ENCODE data around the gene ANXA2.

Gene ANXA2

GRCh38 chr15:60353245-60353920 is 44.4 kb downstream of the ANXA2 start:
- Histone ChIP-seq H4K20me1 (peaks cover 0 to 97% (median 51%) of the 10 kb centered on the region in 11 experiments; a peak in 16 of 22 replicates), H3K4me3 (no peak overlapping the region), H3K27me3 (no peaks in the 10 kb centered on the region), H3K9me3 (replicated peaks in 1 of 11) (peaks cover 0 to 4% (median 0%) of the 10 kb centered on the region in 11 experiments; a peak in 1 of 22 replicates), H3K27ac (no peak overlapping the region), H3K4me2 (no peak overlapping the region), H3K4me1 (peaks cover 0 to 26% (median 18%) of the 10 kb centered on the region in 10 experiments; a peak in 17 of 20 replicates), H3K9ac (no peak overlapping the region), H3K36me3 (peaks cover 46 to 96% (median 94%) of the 10 kb centered on the region in 11 experiments)
- TF ChIP-seq Cebpa-rat (IDR thresholded peaks at IDR 0.05): no peak

DNA sequence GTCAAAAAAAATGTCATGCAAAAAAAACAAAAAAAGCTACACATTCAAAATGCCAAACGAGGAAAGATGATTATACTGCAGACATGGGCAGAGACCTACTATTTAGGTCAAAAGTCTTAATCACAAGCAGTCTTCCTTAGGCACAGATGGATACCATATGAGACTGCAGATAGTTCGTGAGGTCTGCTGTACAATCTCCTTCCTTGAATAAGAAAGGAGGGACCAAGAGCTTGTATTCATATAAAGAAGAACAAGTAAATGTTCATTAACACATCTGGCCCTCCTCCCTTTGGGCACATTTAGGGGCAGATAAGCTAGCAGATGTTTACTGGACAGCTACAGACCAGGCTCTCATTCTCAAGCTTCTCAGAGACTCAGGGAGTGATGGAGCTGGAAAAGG is 45.3 kb downstream of the ANXA2 start:
- H3K36me3 ChIP-seq: peaks cover 54 to 96% (median 94%) of the 10 kb centered on the region in 11 experiments
- peaks cover 0 to 97% (median 53%) of the 10 kb centered on the region in 11 experiments; a peak in 16 of 22 replicates for H4K20me1 ChIP-seq
- H3K4me2 ChIP-seq: no peak overlapping the region
- no peak overlapping the region for H3K9ac ChIP-seq
- TF ChIP-seq Cebpa-rat (IDR thresholded peaks at IDR 0.05): no peak
- H3K27me3 ChIP-seq: no peaks in the 10 kb centered on the region
- peaks cover 0 to 4% (median 0%) of the 10 kb centered on the region in 11 experiments; a peak in 1 of 22 replicates for H3K9me3 ChIP-seq (replicated peaks in 1 of 11)
- H3K27ac ChIP-seq: no peak overlapping the region
- peaks cover 0 to 26% (median 18%) of the 10 kb centered on the region in 10 experiments; a peak in 17 of 20 replicates for H3K4me1 ChIP-seq
- H3K4me3 ChIP-seq: no peak overlapping the region

DNA sequence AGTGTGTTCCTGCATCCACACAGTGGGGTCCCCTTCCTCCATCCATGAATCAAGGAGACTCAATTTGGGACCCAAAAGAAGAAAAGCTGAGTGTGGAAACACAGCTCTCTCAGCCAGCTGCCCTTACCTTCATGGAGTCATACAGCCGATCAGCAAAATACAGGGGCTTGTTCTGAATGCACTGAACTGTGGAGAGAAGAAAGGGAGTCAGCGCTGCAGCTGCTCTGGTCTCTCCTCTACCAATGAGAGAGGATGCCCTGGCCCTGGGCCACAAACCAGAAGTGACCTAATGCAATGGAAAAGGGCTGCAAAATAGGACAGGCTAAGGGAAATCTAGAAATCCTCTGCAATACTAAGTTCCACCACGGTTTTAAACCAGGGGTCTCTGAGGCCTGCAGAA is 46.7 kb downstream of the ANXA2 start:
- Histone ChIP-seq H3K27me3 (no peaks in the 10 kb centered on the region), H3K36me3 (peaks cover 69 to 96% (median 94%) of the 10 kb centered on the region in 11 experiments), H3K9ac (peak overlapping the region in 2 of 11 experiments; percentile 12 to 53; a peak in 3 of 22 replicates), H4K20me1 (peaks cover 0 to 97% (median 42%) of the 10 kb centered on the region in 11 experiments; a peak in 15 of 22 replicates), H3K4me1 (peaks cover 0 to 26% (median 18%) of the 10 kb centered on the region in 10 experiments; a peak in 17 of 20 replicates), H3K9me3 (replicated peaks in 1 of 11) (peaks cover 0 to 4% (median 0%) of the 10 kb centered on the region in 11 experiments; a peak in 1 of 22 replicates), H3K27ac (peak overlapping the region in 4 of 11 experiments; percentile 23 to 59 (median 40); a peak in 6 of 22 replicates), H3K4me2 (peak overlapping the region in 7 of 11 experiments; percentile 4 to 51 (median 43); a peak in 14 of 22 replicates), H3K4me3 (no peak overlapping the region)
- TF ChIP-seq Cebpa-rat (IDR thresholded peaks at IDR 0.05): peak in 1 of 11 experiments; percentile 45; a peak in 2 of 22 replicates

- Histone ChIP-seq H3K27ac (peak overlapping the region in 3 of 11 experiments; percentile 23 to 59 (median 44); a peak in 4 of 22 replicates), H3K4me3 (no peak overlapping the region), H4K20me1 (peaks cover 0 to 97% (median 33%) of the 10 kb centered on the region in 11 experiments; a peak in 15 of 22 replicates), H3K27me3 (no peaks in the 10 kb centered on the region), H3K36me3 (peaks cover 65 to 96% (median 94%) of the 10 kb centered on the region in 11 experiments), H3K4me2 (peak overlapping the region in 5 of 11 experiments; percentile 31 to 51 (median 46); a peak in 6 of 22 replicates), H3K9ac (no peak overlapping the region), H3K9me3 (replicated peaks in 1 of 11) (peaks cover 0 to 4% (median 0%) of the 10 kb centered on the region in 11 experiments; a peak in 1 of 22 replicates), H3K4me1 (peaks cover 0 to 26% (median 18%) of the 10 kb centered on the region in 10 experiments; a peak in 16 of 20 replicates)
- no peak for TF ChIP-seq Cebpa-rat (IDR thresholded peaks at IDR 0.05)
Observed at GRCh38 chr15:60350108-60350507, 47.7 kb downstream of the ANXA2 start.

- Histone ChIP-seq H3K27ac (no peak overlapping the region), H3K9ac (no peak overlapping the region), H3K36me3 (peaks cover 60 to 96% (median 93%) of the 10 kb centered on the region in 11 experiments), H3K4me2 (no peak overlapping the region), H3K9me3 (replicated peaks in 1 of 11) (peaks cover 0 to 4% (median 0%) of the 10 kb centered on the region in 11 experiments; a peak in 1 of 22 replicates), H4K20me1 (peaks cover 0 to 97% (median 29%) of the 10 kb centered on the region in 11 experiments; a peak in 15 of 22 replicates), H3K27me3 (no peaks in the 10 kb centered on the region), H3K4me3 (no peak overlapping the region), H3K4me1 (peaks cover 0 to 26% (median 18%) of the 10 kb centered on the region in 10 experiments; a peak in 16 of 20 replicates)
- TF ChIP-seq Cebpa-rat (IDR thresholded peaks at IDR 0.05): no peak
Observed at GRCh38 chr15:60349589-60349988, 48.2 kb downstream of the ANXA2 start.

GRCh38 chr15:60347480-60348049 is 50.2 kb downstream of the ANXA2 start:
- H3K27me3 ChIP-seq: no peaks in the 10 kb centered on the region
- H3K4me1 ChIP-seq: peaks cover 0 to 24% (median 18%) of the 10 kb centered on the region in 10 experiments; a peak in 17 of 20 replicates
- H3K4me2 ChIP-seq: no peak overlapping the region
- TF ChIP-seq Cebpa-rat (IDR thresholded peaks at IDR 0.05): no peak
- H3K36me3 ChIP-seq: peaks cover 40 to 83% (median 73%) of the 10 kb centered on the region in 11 experiments
- peaks cover 0 to 97% (median 17%) of the 10 kb centered on the region in 11 experiments; a peak in 14 of 22 replicates for H4K20me1 ChIP-seq
- H3K9ac ChIP-seq: no peak overlapping the region
- no peak overlapping the region for H3K27ac ChIP-seq
- H3K9me3 ChIP-seq (replicated peaks in 1 of 11): peaks cover 0 to 8% (median 0%) of the 10 kb centered on the region in 11 experiments; a peak in 1 of 22 replicates
- no peak overlapping the region for H3K4me3 ChIP-seq

- H3K27ac ChIP-seq: no peak overlapping the region
- no peak overlapping the region for H3K4me2 ChIP-seq
- H3K36me3 ChIP-seq: peaks cover 30 to 74% (median 64%) of the 10 kb centered on the region in 11 experiments
- H3K9ac ChIP-seq: no peak overlapping the region
- no peak for TF ChIP-seq Cebpa-rat (IDR thresholded peaks at IDR 0.05)
- no peaks in the 10 kb centered on the region for H3K27me3 ChIP-seq
- H3K9me3 ChIP-seq (replicated peaks in 1 of 11): peaks cover 0 to 12% (median 0%) of the 10 kb centered on the region in 11 experiments; a peak in 1 of 22 replicates
- H4K20me1 ChIP-seq: peaks cover 0 to 96% (median 16%) of the 10 kb centered on the region in 11 experiments; a peak in 14 of 22 replicates
- no peak overlapping the region for H3K4me3 ChIP-seq
- peaks cover 0 to 22% (median 14%) of the 10 kb centered on the region in 10 experiments; a peak in 16 of 20 replicates for H3K4me1 ChIP-seq
Observed at GRCh38 chr15:60346653-60347052, 51.1 kb downstream of the ANXA2 start.

DNA sequence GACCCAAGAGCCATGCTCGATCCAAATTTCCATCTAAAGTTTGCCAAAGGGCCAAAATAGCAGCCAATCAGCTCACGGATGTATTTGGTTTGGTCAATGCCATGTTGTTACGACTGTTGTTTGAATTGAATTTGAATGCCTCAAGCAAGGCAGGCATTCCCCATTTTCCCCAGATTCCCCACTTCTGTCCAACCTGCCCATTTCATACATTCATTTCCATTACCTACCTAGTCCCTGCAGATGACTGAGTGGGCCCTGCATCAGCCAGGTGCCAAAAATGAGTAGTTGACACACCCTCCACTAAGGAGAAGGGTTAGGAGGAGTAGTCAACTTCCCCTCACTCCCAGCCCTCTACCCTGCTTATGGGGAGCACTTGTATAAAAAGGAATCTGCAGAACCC is 51.7 kb downstream of the ANXA2 start:
- H3K27me3 ChIP-seq: no peaks in the 10 kb centered on the region
- TF ChIP-seq Cebpa-rat (IDR thresholded peaks at IDR 0.05): no peak
- no peak overlapping the region for H3K27ac ChIP-seq
- peaks cover 28 to 68% (median 58%) of the 10 kb centered on the region in 11 experiments for H3K36me3 ChIP-seq
- no peak overlapping the region for H3K4me3 ChIP-seq
- H3K4me2 ChIP-seq: no peak overlapping the region
- peaks cover 0 to 92% (median 12%) of the 10 kb centered on the region in 11 experiments; a peak in 14 of 22 replicates for H4K20me1 ChIP-seq
- H3K9ac ChIP-seq: no peak overlapping the region
- peaks cover 0 to 12% (median 0%) of the 10 kb centered on the region in 11 experiments; a peak in 1 of 22 replicates for H3K9me3 ChIP-seq (replicated peaks in 1 of 11)
- peaks cover 0 to 16% (median 9%) of the 10 kb centered on the region in 10 experiments; a peak in 15 of 20 replicates for H3K4me1 ChIP-seq
